ENCODE data around the gene USP21.

DNA sequence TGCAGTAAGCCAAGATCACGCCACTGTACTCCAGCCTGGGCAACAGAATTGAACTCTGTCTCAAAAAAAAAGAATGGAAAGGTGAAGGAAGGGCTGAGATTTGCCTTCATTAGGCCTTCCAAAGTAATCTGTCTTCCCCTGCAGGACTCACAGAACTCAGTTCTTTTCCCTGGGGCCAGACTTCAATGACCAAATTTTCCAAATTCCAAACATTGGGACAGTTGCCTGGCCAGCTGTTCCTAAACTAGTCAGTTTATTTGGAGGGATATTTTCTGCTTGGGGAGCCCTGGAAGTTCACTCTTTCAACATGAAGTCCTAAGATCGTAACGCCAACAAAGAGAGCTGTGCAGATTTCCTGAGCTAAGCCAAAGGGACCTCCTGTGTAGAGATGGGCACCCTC is 21.4 kb upstream of the USP21 start:
- TF ChIP-seq, protein P1, sequence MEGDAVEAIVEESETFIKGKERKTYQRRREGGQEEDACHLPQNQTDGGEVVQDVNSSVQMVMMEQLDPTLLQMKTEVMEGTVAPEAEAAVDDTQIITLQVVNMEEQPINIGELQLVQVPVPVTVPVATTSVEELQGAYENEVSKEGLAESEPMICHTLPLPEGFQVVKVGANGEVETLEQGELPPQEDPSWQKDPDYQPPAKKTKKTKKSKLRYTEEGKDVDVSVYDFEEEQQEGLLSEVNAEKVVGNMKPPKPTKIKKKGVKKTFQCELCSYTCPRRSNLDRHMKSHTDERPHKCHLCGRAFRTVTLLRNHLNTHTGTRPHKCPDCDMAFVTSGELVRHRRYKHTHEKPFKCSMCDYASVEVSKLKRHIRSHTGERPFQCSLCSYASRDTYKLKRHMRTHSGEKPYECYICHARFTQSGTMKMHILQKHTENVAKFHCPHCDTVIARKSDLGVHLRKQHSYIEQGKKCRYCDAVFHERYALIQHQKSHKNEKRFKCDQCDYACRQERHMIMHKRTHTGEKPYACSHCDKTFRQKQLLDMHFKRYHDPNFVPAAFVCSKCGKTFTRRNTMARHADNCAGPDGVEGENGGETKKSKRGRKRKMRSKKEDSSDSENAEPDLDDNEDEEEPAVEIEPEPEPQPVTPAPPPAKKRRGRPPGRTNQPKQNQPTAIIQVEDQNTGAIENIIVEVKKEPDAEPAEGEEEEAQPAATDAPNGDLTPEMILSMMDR (IDR thresholded peaks at IDR 0.05), result no peak
- no peak for TF ChIP-seq POLR2A (IDR thresholded peaks at IDR 0.05)
- no peak for TF ChIP-seq EP300 (IDR thresholded peaks at IDR 0.05)
